ENCODE results near the gene TRIM54. TPM values are rescaled to one million over a fixed set of nuclear protein-coding genes. Genes with fewer than 3 reads are reported as not detected.

TRIM54 gene
- total RNA-seq, 2 experiments from 2014 or later: not detected

GRCh38 chr2:27275211-27276150 lies 6.7 kb upstream of the TRIM54 start, which contains the start of gene DNAJC5G:
Gene DNAJC5G (plus strand): TSS chr2:27275433. CDS start chr2:27276729, 1,296 bp downstream.
- POLR2A ChIA-PET: no interaction called here
- Mint-ChIP-seq H3K4me1 (ENCODE audit: low read depth) (no peaks in the 10 kb centered on the region), H3K27me3 (peaks cover 27% of the 10 kb centered on the region), H3K27ac (no peak within 1 kb of the TSS), H3K4me3 (no peak within 1 kb of the TSS), H3K36me3 (ENCODE audit: low read depth) (no peaks in the 10 kb centered on the region), H3K9me3 (no peaks in the 10 kb centered on the region)
- no peak within 1 kb of the TSS for H3K4me3 ChIP-seq (ENCODE audit: low read length)
- TF ChIP-seq CTCF (IDR thresholded peaks at IDR 0.05): no peak
- no peaks in the 10 kb centered on the region for H3K4me1 ChIP-seq (ENCODE audit: insufficient read depth, low read length)
- CTCF ChIA-PET: no interaction called here
- no peak for ATAC-seq (ENCODE audit: poor library complexity)
- peaks cover 3 to 4% of the 10 kb centered on the region in 2 experiments for H3K27me3 ChIP-seq (ENCODE audit: control insufficient read depth in 1 of 2, insufficient read depth in 2 of 2, low read length in 2 of 2)
- DNase-seq: no peak
- no peaks in the 10 kb centered on the region for H3K36me3 ChIP-seq (ENCODE audit: insufficient read depth, low read length)
- intact Hi-C loops (cut with DNase I, micrococcal nuclease): no loop called here
- H3K27ac ChIP-seq (ENCODE audit: low read depth in 1 of 2, low read length in 2 of 2): no peak within 1 kb of the TSS
- no peaks in the 10 kb centered on the region for H3K9me3 ChIP-seq (ENCODE audit: control insufficient read depth in 1 of 2, insufficient read depth in 1 of 2, low read length in 2 of 2)

GRCh38 chr2:27278010-27278409 lies 4.2 kb upstream of the TRIM54 start:
- intact Hi-C loops (cut with DNase I, micrococcal nuclease): no loop called here
- no peaks in the 10 kb centered on the region for H3K36me3 Mint-ChIP-seq (ENCODE audit: low read depth)
- no peak for DNase-seq
- peaks cover 47% of the 10 kb centered on the region for H3K27me3 Mint-ChIP-seq
- H3K4me3 ChIP-seq (ENCODE audit: low read length): no peak overlapping the region
- H3K27ac Mint-ChIP-seq: no peak overlapping the region
- H3K9me3 Mint-ChIP-seq: no peaks in the 10 kb centered on the region
- CTCF ChIA-PET: interaction anchor here (1.3 kb wide), 1 partner anchor 108 kb away, joined by 3 read pairs; no protein-coding TSS in a partner anchor
- no peak for ATAC-seq (ENCODE audit: poor library complexity)
- H3K4me1 Mint-ChIP-seq (ENCODE audit: low read depth): no peaks in the 10 kb centered on the region
- no peak for TF ChIP-seq CTCF (IDR thresholded peaks at IDR 0.05)
- POLR2A ChIA-PET: no interaction called here
- H3K4me3 Mint-ChIP-seq: no peak overlapping the region
- H3K36me3 ChIP-seq (ENCODE audit: insufficient read depth, low read length): no peaks in the 10 kb centered on the region
- H3K4me1 ChIP-seq (ENCODE audit: insufficient read depth, low read length): no peaks in the 10 kb centered on the region
- peaks cover 4 to 9% of the 10 kb centered on the region in 2 experiments for H3K27me3 ChIP-seq (ENCODE audit: control insufficient read depth in 1 of 2, insufficient read depth in 2 of 2, low read length in 2 of 2)
- H3K27ac ChIP-seq (ENCODE audit: low read depth in 1 of 2, low read length in 2 of 2): no peak overlapping the region
- H3K9me3 ChIP-seq (ENCODE audit: control insufficient read depth in 1 of 2, insufficient read depth in 1 of 2, low read length in 2 of 2): no peaks in the 10 kb centered on the region

- peaks cover 4 to 6% of the 10 kb centered on the region in 2 experiments for H3K27me3 ChIP-seq (ENCODE audit: control insufficient read depth in 1 of 2, insufficient read depth in 2 of 2, low read length in 2 of 2)
- no peaks in the 10 kb centered on the region for H3K36me3 ChIP-seq (ENCODE audit: insufficient read depth, low read length)
- peaks cover 43% of the 10 kb centered on the region for H3K27me3 Mint-ChIP-seq
- no peak overlapping the region for H3K4me3 ChIP-seq (ENCODE audit: low read length)
- no peak overlapping the region for H3K27ac ChIP-seq (ENCODE audit: low read depth in 1 of 2, low read length in 2 of 2)
- no peak for DNase-seq
- no peaks in the 10 kb centered on the region for H3K9me3 ChIP-seq (ENCODE audit: control insufficient read depth in 1 of 2, insufficient read depth in 1 of 2, low read length in 2 of 2)
- no peaks in the 10 kb centered on the region for H3K9me3 Mint-ChIP-seq
- no peak overlapping the region for H3K27ac Mint-ChIP-seq
- no peak for TF ChIP-seq CTCF (IDR thresholded peaks at IDR 0.05)
- POLR2A ChIA-PET: no interaction called here
- intact Hi-C loops (cut with DNase I, micrococcal nuclease): loop anchor here (1.0 to 10.0 kb wide), 7 partner anchors 16 to 436 kb away; partner anchors contain the start of gene DPYSL5 (in 1 of the 2)
- CTCF ChIA-PET: interaction anchor here (1.6 to 2.8 kb wide), 7 partner anchors 11 to 403 kb away, joined by 3 to 23 read pairs (median 5); partner anchors contain the start of gene SLC30A3
- no peak overlapping the region for H3K4me3 Mint-ChIP-seq
- no peak for ATAC-seq (ENCODE audit: poor library complexity)
- no peaks in the 10 kb centered on the region for H3K4me1 Mint-ChIP-seq (ENCODE audit: low read depth)
- H3K4me1 ChIP-seq (ENCODE audit: insufficient read depth, low read length): no peaks in the 10 kb centered on the region
- H3K36me3 Mint-ChIP-seq (ENCODE audit: low read depth): no peaks in the 10 kb centered on the region
Observed at GRCh38 chr2:27280826-27281225, 1.4 kb upstream of the TRIM54 start.
